GM10266 (cell line): ENCODE data around the gene CCNDBP1.
"Not testable (repeated sequence)": the region's sequence is repeated elsewhere in the genome, so short reads cannot be mapped to it uniquely, and the experiment has no call there.

Experiments used
- DNase-seq: peaks from one replicate; pipeline ENCODE4 v3.0.0; 2012; ENCODE audit errors: extremely low spot score
- CTCF ChIP-seq: IDR thresholded peaks from 2 replicates; pipeline ENCODE4 v1.5.1; 2012; ENCODE audit warnings: mild to moderate bottlenecking, low read depth; ENCODE audit not compliant: control insufficient read depth, insufficient read depth; ENCODE audit errors: missing control alignments

The CCNDBP1 gene

GRCh38 chr15:43221422-43221821 is 36.2 kb downstream of the CCNDBP1 start:
- no peak for TF ChIP-seq CTCF
- DNase-seq: no peak

- DNase-seq: peak; percentile 86
- peak; percentile 82 for TF ChIP-seq CTCF
Measured at GRCh38 chr15:43225201-43225949, 40.2 kb downstream of the CCNDBP1 start.

- DNase-seq: not testable (repeated sequence)
Measured at GRCh38 chr15:43225950-43226255, 40.7 kb downstream of the CCNDBP1 start.

- DNase-seq: no peak
- TF ChIP-seq CTCF: no peak
Measured at GRCh38 chr15:43226436-43227305, 41.5 kb downstream of the CCNDBP1 start.

- no peak for TF ChIP-seq CTCF
- no peak for DNase-seq
Measured at GRCh38 chr15:43229977-43230376, 44.8 kb downstream of the CCNDBP1 start.

- no peak for DNase-seq
- TF ChIP-seq CTCF: no peak
Measured at GRCh38 chr15:43230640-43231115, 45.5 kb downstream of the CCNDBP1 start.

GRCh38 chr15:43232289-43232874 is 47.2 kb downstream of the CCNDBP1 start:
- DNase-seq: no peak
- no peak for TF ChIP-seq CTCF
